ENCODE results near the gene ASIC4. TPM values are rescaled to one million over a fixed set of nuclear protein-coding genes. Genes with fewer than 3 reads are reported as not detected.

ASIC4 gene
- total and polyA plus RNA-seq, 9 of the 15 experiments (the other 6 are each of a cell fraction or from before 2014, with no cell fraction given): 0.07 to 19.2 (median 4.8) TPM

DNA sequence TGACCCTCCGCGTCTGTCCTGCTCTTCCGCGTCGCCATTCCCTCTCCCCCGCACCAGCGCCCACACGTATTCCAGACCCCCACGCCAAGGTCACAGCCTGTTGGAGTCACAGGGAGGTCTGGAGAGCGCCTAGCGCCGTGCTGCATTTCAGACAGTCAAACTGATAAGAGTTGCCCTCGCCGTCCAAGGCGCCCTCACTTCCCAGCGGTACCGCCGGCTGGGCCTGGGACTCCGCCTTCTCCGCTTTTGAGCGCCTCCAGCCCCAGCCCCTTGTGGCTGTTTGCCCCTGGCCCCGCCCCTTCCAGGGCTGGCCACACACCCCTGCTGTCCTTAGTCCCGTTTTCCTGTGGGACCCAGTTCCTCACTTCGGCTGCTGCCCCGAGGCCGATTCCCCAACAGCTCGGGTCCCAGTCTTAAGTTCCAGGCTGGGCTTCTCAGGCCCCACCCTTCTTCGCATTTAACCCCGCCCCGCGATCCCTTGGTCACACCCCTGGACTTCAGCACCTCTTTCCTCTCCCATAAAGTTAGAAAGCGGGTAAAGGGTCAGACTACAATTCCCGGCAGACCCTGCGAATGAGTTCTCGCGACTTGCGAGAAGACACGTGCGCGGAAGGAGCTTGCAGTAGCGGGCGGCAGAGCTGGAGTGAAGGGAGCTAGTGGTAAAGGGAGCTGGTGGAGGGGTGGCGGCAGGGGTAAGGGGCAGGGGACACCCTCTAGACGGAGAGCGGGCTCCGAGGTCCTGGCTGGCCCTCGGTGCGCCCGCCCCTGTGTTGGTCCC lies 15.8 kb upstream of the ASIC4 start, which contains the start of gene GMPPA (continued):
- TF ChIP-seq MTA1 (IDR thresholded peaks at IDR 0.05; ENCODE audit: borderline replicate concordance): no peak
- TF ChIP-seq DNMT1 (IDR thresholded peaks at IDR 0.05): no peak
- TF ChIP-seq ZBTB34 (CRISPR knock-in tag; IDR thresholded peaks at IDR 0.05): no peak
- TF ChIP-seq TRIM28 (IDR thresholded peaks at IDR 0.05): no peak
- TF ChIP-seq GATA2 (CRISPR knock-in tag; IDR thresholded peaks at IDR 0.05): no peak; the same call in 1 of the 2 replicates
- TF ChIP-seq, protein P1, sequence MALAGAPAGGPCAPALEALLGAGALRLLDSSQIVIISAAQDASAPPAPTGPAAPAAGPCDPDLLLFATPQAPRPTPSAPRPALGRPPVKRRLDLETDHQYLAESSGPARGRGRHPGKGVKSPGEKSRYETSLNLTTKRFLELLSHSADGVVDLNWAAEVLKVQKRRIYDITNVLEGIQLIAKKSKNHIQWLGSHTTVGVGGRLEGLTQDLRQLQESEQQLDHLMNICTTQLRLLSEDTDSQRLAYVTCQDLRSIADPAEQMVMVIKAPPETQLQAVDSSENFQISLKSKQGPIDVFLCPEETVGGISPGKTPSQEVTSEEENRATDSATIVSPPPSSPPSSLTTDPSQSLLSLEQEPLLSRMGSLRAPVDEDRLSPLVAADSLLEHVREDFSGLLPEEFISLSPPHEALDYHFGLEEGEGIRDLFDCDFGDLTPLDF (CRISPR knock-in tag; IDR thresholded peaks at IDR 0.05): no peak
- TF ChIP-seq CREBBP (IDR thresholded peaks at IDR 0.05; ENCODE audit: low read depth, low read length): no peak
- no peak; the same call in 1 of the 2 replicates for TF ChIP-seq LARP7 (IDR thresholded peaks at IDR 0.05)
- TF ChIP-seq MAX (CRISPR knock-in tag; IDR thresholded peaks at IDR 0.05): no peak; the same call in 1 of the 2 replicates
- no peak for TF ChIP-seq MECOM (CRISPR knock-in tag; IDR thresholded peaks at IDR 0.05)
- no peak for TF ChIP-seq HDAC6 (IDR thresholded peaks at IDR 0.05; ENCODE audit: low read depth, low read length)
- TF ChIP-seq HBP1 (CRISPR knock-in tag; IDR thresholded peaks at IDR 0.05): no peak
- peak; percentile 99 for TF ChIP-seq CREB3L1 (IDR thresholded peaks at IDR 0.05; ENCODE audit: borderline replicate concordance, low read depth)
- TF ChIP-seq STAT5A (IDR thresholded peaks at IDR 0.05; ENCODE audit: borderline replicate concordance, low read length): no peak
- TF ChIP-seq ETV5 (CRISPR knock-in tag; IDR thresholded peaks at IDR 0.05; ENCODE audit: low read depth): no peak; the same call in 1 of the 2 replicates
- TF ChIP-seq MCM3 (IDR thresholded peaks at IDR 0.05): no peak
- TF ChIP-seq EHMT2 (IDR thresholded peaks at IDR 0.05): no peak
- TF ChIP-seq COPS2 (conservative IDR thresholded peaks at IDR 0.05): no peak
- TF ChIP-seq CBFA2T2 (conservative IDR thresholded peaks at IDR 0.05): 0 out of 2 replicates have a peak, but pooled peaks have one; percentile 27
- TF ChIP-seq, protein P2, sequence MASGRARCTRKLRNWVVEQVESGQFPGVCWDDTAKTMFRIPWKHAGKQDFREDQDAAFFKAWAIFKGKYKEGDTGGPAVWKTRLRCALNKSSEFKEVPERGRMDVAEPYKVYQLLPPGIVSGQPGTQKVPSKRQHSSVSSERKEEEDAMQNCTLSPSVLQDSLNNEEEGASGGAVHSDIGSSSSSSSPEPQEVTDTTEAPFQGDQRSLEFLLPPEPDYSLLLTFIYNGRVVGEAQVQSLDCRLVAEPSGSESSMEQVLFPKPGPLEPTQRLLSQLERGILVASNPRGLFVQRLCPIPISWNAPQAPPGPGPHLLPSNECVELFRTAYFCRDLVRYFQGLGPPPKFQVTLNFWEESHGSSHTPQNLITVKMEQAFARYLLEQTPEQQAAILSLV (tag; IDR thresholded peaks at IDR 0.05): no peak
- TF ChIP-seq ZFP30 (CRISPR knock-in tag; IDR thresholded peaks at IDR 0.05; ENCODE audit: borderline replicate concordance): no peak
- no peak for TF ChIP-seq XRCC5 (IDR thresholded peaks at IDR 0.05; ENCODE audit: low read depth, low read length)

All from K562 (cell line).